ENCODE measurements around the gene TAS2R50.
"Not testable (repeated sequence)": the region's sequence is repeated elsewhere in the genome, so short reads cannot be mapped to it uniquely, and the experiment has no call there.

Gene TAS2R50

GRCh38 chr12:10986812-10987211 lies at the start of gene TAS2R50:
TAS2R50 (minus strand) TSS chr12:10986912; CDS start chr12:10986860, 52 bp downstream.
- no peak for DNase-seq (ENCODE audit: low spot score)

- not testable (repeated sequence) for DNase-seq (ENCODE audit: low spot score)
These were observed 47.2 kb upstream of the TAS2R50 start for GRCh38 chr12:11033959-11034358.

GRCh38 chr12:11031307-11031706 lies 44.6 kb upstream of the TAS2R50 start, which contains the start of gene TAS2R31:
TAS2R31 (minus strand) TSS chr12:11031407; CDS start chr12:11031335, 72 bp downstream.
- no peak for DNase-seq (ENCODE audit: low spot score)

- DNase-seq (ENCODE audit: low spot score): no peak
These were observed 39.4 kb upstream of the TAS2R50 start for GRCh38 chr12:11026118-11026517.

GRCh38 chr12:11023387-11023786 lies 36.7 kb upstream of the TAS2R50 start:
- DNase-seq (ENCODE audit: low spot score): no peak

GRCh38 chr12:11022520-11022919 lies 35.8 kb upstream of the TAS2R50 start, which contains the start of gene TAS2R19:
TAS2R19 (minus strand) TSS chr12:11022620; CDS start chr12:11022571, 49 bp downstream.
- DNase-seq (ENCODE audit: low spot score): no peak

GRCh38 chr12:11016937-11017336 lies 30.2 kb upstream of the TAS2R50 start:
- no peak for DNase-seq (ENCODE audit: low spot score)

- DNase-seq (ENCODE audit: low spot score): no peak
These were observed 29.2 kb upstream of the TAS2R50 start for GRCh38 chr12:11015775-11016430.

- DNase-seq (ENCODE audit: low spot score): no peak
These were observed 27.5 kb upstream of the TAS2R50 start for GRCh38 chr12:11014234-11014633.

- DNase-seq (ENCODE audit: low spot score): no peak
These were observed 20.9 kb upstream of the TAS2R50 start for GRCh38 chr12:11007608-11008007.

- DNase-seq (ENCODE audit: low spot score): no peak
These were observed 11.5 kb upstream of the TAS2R50 start, which contains the start of gene TAS2R20 for GRCh38 chr12:10998204-10998603. TAS2R20 (minus strand) TSS chr12:10998304; CDS start chr12:10997875, 429 bp downstream.

GRCh38 chr12:10994307-10994706 lies 7.6 kb upstream of the TAS2R50 start:
- no peak for DNase-seq (ENCODE audit: low spot score)

GRCh38 chr12:10989107-10989506 lies 2.4 kb upstream of the TAS2R50 start:
- DNase-seq (ENCODE audit: low spot score): no peak

GRCh38 chr12:10982244-10982643 lies 4.5 kb downstream of the TAS2R50 start:
- no peak for DNase-seq (ENCODE audit: low spot score)

- no peak for DNase-seq (ENCODE audit: low spot score)
These were observed 11.7 kb downstream of the TAS2R50 start for GRCh38 chr12:10974965-10975364.

- no peak for DNase-seq (ENCODE audit: low spot score)
These were observed 17.8 kb downstream of the TAS2R50 start for GRCh38 chr12:10968765-10969456.

GRCh38 chr12:10967409-10967808 lies 19.3 kb downstream of the TAS2R50 start:
- DNase-seq (ENCODE audit: low spot score): no peak

- no peak for DNase-seq (ENCODE audit: low spot score)
These were observed 20.4 kb downstream of the TAS2R50 start for GRCh38 chr12:10966314-10966713.

GRCh38 chr12:10965476-10965875 lies 21.2 kb downstream of the TAS2R50 start:
- no peak for DNase-seq (ENCODE audit: low spot score)

GRCh38 chr12:10960211-10960610 lies 26.5 kb downstream of the TAS2R50 start:
- no peak for DNase-seq (ENCODE audit: low spot score)

GRCh38 chr12:10959804-10960203 lies 26.9 kb downstream of the TAS2R50 start:
- DNase-seq (ENCODE audit: low spot score): no peak

- DNase-seq (ENCODE audit: low spot score): no peak
These were observed 29.0 kb downstream of the TAS2R50 start for GRCh38 chr12:10957741-10958140.

- no peak for DNase-seq (ENCODE audit: low spot score)
These were observed 30.6 kb downstream of the TAS2R50 start for GRCh38 chr12:10956085-10956484.
